WI38 (cell line): ENCODE data around the gene ZBTB46.
"Not testable (repeated sequence)": the region's sequence is repeated elsewhere in the genome, so short reads cannot be mapped to it uniquely, and the experiment has no call there.

ENCODE experiments used
- H3K4me3 ChIP-seq: 2 replicates; pipeline ENCODE4 v1.5.1; 2011; ENCODE audit warnings: low read depth, mild to moderate bottlenecking, control low read depth, low read length
- CTCF ChIP-seq: IDR thresholded peaks from 2 replicates; pipeline ENCODE4 v1.5.1; 2012; ENCODE audit warnings: low read depth, mild to moderate bottlenecking, control low read depth, low read length

ZBTB46 gene

GRCh38 chr20:63855363-63856097, 24.5 kb upstream of the ZBTB46 start:
- H3K4me3 ChIP-seq, result no peak overlapping the region
- TF ChIP-seq CTCF, result no peak

GRCh38 chr20:63854766-63855362, 23.8 kb upstream of the ZBTB46 start:
- no peak for TF ChIP-seq CTCF
- no peak overlapping the region for H3K4me3 ChIP-seq

- H3K4me3 ChIP-seq, result no peak overlapping the region
- no peak for TF ChIP-seq CTCF
Observed at GRCh38 chr20:63854069-63854765, 23.2 kb upstream of the ZBTB46 start.

- H3K4me3 ChIP-seq, result not testable (repeated sequence)
Observed at GRCh38 chr20:63853733-63854068, 22.6 kb upstream of the ZBTB46 start.

- not testable (repeated sequence) for H3K4me3 ChIP-seq
Observed at GRCh38 chr20:63851548-63851943, 20.5 kb upstream of the ZBTB46 start.

GRCh38 chr20:63850689-63851547, 19.9 kb upstream of the ZBTB46 start:
- no peak for TF ChIP-seq CTCF
- no peak overlapping the region for H3K4me3 ChIP-seq

GRCh38 chr20:63848003-63848911, 17.2 kb upstream of the ZBTB46 start:
- no peak for TF ChIP-seq CTCF
- no peak overlapping the region for H3K4me3 ChIP-seq
